ENCODE data around the gene ZBED3. TPM values are rescaled to one million over a fixed set of nuclear protein-coding genes. Genes with fewer than 3 reads are reported as not detected.

ZBED3 gene
- total RNA-seq, 1 donor from 2014 or later = 6.0 TPM

- no peak for TF ChIP-seq EZH2 (IDR thresholded peaks at IDR 0.05; ENCODE audit: insufficient read depth, low read length)
- no peak for TF ChIP-seq CTCF (IDR thresholded peaks at IDR 0.05; ENCODE audit: insufficient read depth, low read depth, low read length)
- H3K27ac Mint-ChIP-seq (ENCODE audit: unreplicated experiment) = no peak overlapping the region
- FAIRE-seq (no peak), DNase-seq (ENCODE audit: low read depth) (no peak)
- Histone ChIP-seq H2AFZ (ENCODE audit: low read depth, low read length) (no peak overlapping the region), H3K36me3 (ENCODE audit: insufficient read depth, low read length) (peaks cover 18% of the 10 kb centered on the region), H4K20me1 (ENCODE audit: insufficient read depth, low read length) (no peaks in the 10 kb centered on the region), H3K4me3 (ENCODE audit: insufficient read depth, low read depth, low read length) (no peak overlapping the region), H3K27me3 (ENCODE audit: insufficient read depth, low read length) (no peaks in the 10 kb centered on the region), H3K4me1 (ENCODE audit: insufficient read depth, low read length) (no peaks in the 10 kb centered on the region), H3K4me2 (ENCODE audit: low read length) (no peak overlapping the region), H3K27ac (ENCODE audit: low read depth, low read length) (no peak overlapping the region), H3K9ac (ENCODE audit: low read length) (no peak overlapping the region), H3K9me3 (ENCODE audit: insufficient read depth, low read depth, low read length) (no peaks in the 10 kb centered on the region), H3K79me2 (ENCODE audit: insufficient read depth, low read length) (no peaks in the 10 kb centered on the region)
- H3K36me3 Mint-ChIP-seq (ENCODE audit: low read depth, unreplicated experiment) = peaks cover 7% of the 10 kb centered on the region
- H3K27me3 Mint-ChIP-seq (ENCODE audit: low read depth, unreplicated experiment) = no peaks in the 10 kb centered on the region
- no peak overlapping the region for H3K4me3 Mint-ChIP-seq (ENCODE audit: unreplicated experiment)
- H3K9me3 Mint-ChIP-seq (ENCODE audit: unreplicated experiment) = peaks cover 4% of the 10 kb centered on the region
- H3K4me1 Mint-ChIP-seq (ENCODE audit: low read depth, unreplicated experiment) = peaks cover 10% of the 10 kb centered on the region
These were observed 21.8 kb downstream of the ZBED3 start for GRCh38 chr5:77065256-77065655.

GRCh38 chr5:77064040-77064439 is 23.0 kb downstream of the ZBED3 start:
- H3K27me3 ChIP-seq (ENCODE audit: insufficient read depth, low read length) = no peaks in the 10 kb centered on the region
- Mint-ChIP-seq H3K4me3 (ENCODE audit: unreplicated experiment) (no peak overlapping the region), H3K27me3 (ENCODE audit: low read depth, unreplicated experiment) (no peaks in the 10 kb centered on the region), H3K27ac (ENCODE audit: unreplicated experiment) (no peak overlapping the region), H3K4me1 (ENCODE audit: low read depth, unreplicated experiment) (peaks cover 7% of the 10 kb centered on the region), H3K9me3 (ENCODE audit: unreplicated experiment) (no peaks in the 10 kb centered on the region), H3K36me3 (ENCODE audit: low read depth, unreplicated experiment) (peaks cover 10% of the 10 kb centered on the region)
- H2AFZ ChIP-seq (ENCODE audit: low read depth, low read length) = no peak overlapping the region
- no peak overlapping the region for H3K9ac ChIP-seq (ENCODE audit: low read length)
- H3K79me2 ChIP-seq (ENCODE audit: insufficient read depth, low read length) = no peaks in the 10 kb centered on the region
- H3K4me2 ChIP-seq (ENCODE audit: low read length) = no peak overlapping the region
- no peaks in the 10 kb centered on the region for H4K20me1 ChIP-seq (ENCODE audit: insufficient read depth, low read length)
- TF ChIP-seq EZH2 (IDR thresholded peaks at IDR 0.05; ENCODE audit: insufficient read depth, low read length) = no peak
- DNase-seq (ENCODE audit: low read depth) = no peak
- no peaks in the 10 kb centered on the region for H3K9me3 ChIP-seq (ENCODE audit: insufficient read depth, low read depth, low read length)
- no peaks in the 10 kb centered on the region for H3K4me1 ChIP-seq (ENCODE audit: insufficient read depth, low read length)
- H3K27ac ChIP-seq (ENCODE audit: low read depth, low read length) = no peak overlapping the region
- FAIRE-seq = no peak
- H3K36me3 ChIP-seq (ENCODE audit: insufficient read depth, low read length) = peaks cover 18% of the 10 kb centered on the region
- H3K4me3 ChIP-seq (ENCODE audit: insufficient read depth, low read depth, low read length) = no peak overlapping the region

- TF ChIP-seq CTCF (IDR thresholded peaks at IDR 0.05; ENCODE audit: insufficient read depth, low read depth, low read length) (no peak), EZH2 (IDR thresholded peaks at IDR 0.05; ENCODE audit: insufficient read depth, low read length) (no peak)
- Histone ChIP-seq H3K27ac (ENCODE audit: low read depth, low read length) (no peak overlapping the region), H4K20me1 (ENCODE audit: insufficient read depth, low read length) (no peaks in the 10 kb centered on the region), H3K4me1 (ENCODE audit: insufficient read depth, low read length) (no peaks in the 10 kb centered on the region), H3K36me3 (ENCODE audit: insufficient read depth, low read length) (peaks cover 16% of the 10 kb centered on the region), H3K79me2 (ENCODE audit: insufficient read depth, low read length) (no peaks in the 10 kb centered on the region), H3K4me3 (ENCODE audit: insufficient read depth, low read depth, low read length) (no peak overlapping the region), H3K27me3 (ENCODE audit: insufficient read depth, low read length) (no peaks in the 10 kb centered on the region), H3K4me2 (ENCODE audit: low read length) (no peak overlapping the region), H3K9ac (ENCODE audit: low read length) (no peak overlapping the region), H2AFZ (ENCODE audit: low read depth, low read length) (no peak overlapping the region), H3K9me3 (ENCODE audit: insufficient read depth, low read depth, low read length) (no peaks in the 10 kb centered on the region)
- Mint-ChIP-seq H3K4me3 (ENCODE audit: unreplicated experiment) (no peak overlapping the region), H3K36me3 (ENCODE audit: low read depth, unreplicated experiment) (peaks cover 4% of the 10 kb centered on the region), H3K27me3 (ENCODE audit: low read depth, unreplicated experiment) (no peaks in the 10 kb centered on the region), H3K9me3 (ENCODE audit: unreplicated experiment) (no peaks in the 10 kb centered on the region), H3K4me1 (ENCODE audit: low read depth, unreplicated experiment) (no peaks in the 10 kb centered on the region), H3K27ac (ENCODE audit: unreplicated experiment) (no peak overlapping the region)
- DNase-seq (ENCODE audit: low read depth) (no peak), FAIRE-seq (no peak)
These were observed 40.5 kb downstream of the ZBED3 start for GRCh38 chr5:77046416-77047073.
